HepG2 (cell line): ENCODE measurements around the gene FOSB. TPM values are rescaled to one million over a fixed set of nuclear protein-coding genes. Genes with fewer than 3 reads are reported as not detected.

ENCODE experiments used
- AKAP8 ChIP-seq: sonication (generic); formaldehyde crosslinking; IDR thresholded peaks from 2 replicates; pipeline ENCODE4 v1.5.1; 2020; ENCODE audit warnings: mild to moderate bottlenecking, missing genetic modification reagents
- ARID4A ChIP-seq: sonication (generic); formaldehyde crosslinking; IDR thresholded peaks from 2 replicates; pipeline ENCODE4 v1.5.0; 2020; ENCODE audit warnings: mild to moderate bottlenecking, missing genetic modification reagents, borderline replicate concordance
- ARNT2 ChIP-seq: sonication (generic); formaldehyde crosslinking; IDR thresholded peaks from 2 replicates; pipeline ENCODE4 v1.8.0; 2022; ENCODE audit warnings: mild to moderate bottlenecking, low read depth, missing genetic modification reagents, moderate library complexity
- ATF6 ChIP-seq: sonication (generic); formaldehyde crosslinking; conservative IDR thresholded peaks from 2 replicates; pipeline ENCODE4 v1.4.0; 2020; ENCODE audit warnings: missing genetic modification reagents
- BCLAF1 ChIP-seq: fragments of 450-650 bp; IDR thresholded peaks from 2 replicates; pipeline ENCODE4 v1.6.1; 2017; ENCODE audit warnings: mild to moderate bottlenecking
- BORCS8-MEF2B ChIP-seq: sonication (generic); formaldehyde crosslinking; IDR thresholded peaks from 2 replicates; pipeline ENCODE4 v1.8.0; 2022; ENCODE audit warnings: mild to moderate bottlenecking, missing genetic modification reagents
- BRCA1 ChIP-seq: sonication (generic); formaldehyde crosslinking; IDR thresholded peaks from 2 replicates; pipeline ENCODE4 v1.4.0; 2020; ENCODE audit warnings: missing genetic modification reagents
- DPF2 ChIP-seq: sonication (generic); formaldehyde crosslinking; IDR thresholded peaks from 2 replicates; pipeline ENCODE4 v1.4.0; 2020; ENCODE audit warnings: mild to moderate bottlenecking, low read depth, missing genetic modification reagents, borderline replicate concordance
- ESRRA ChIP-seq: sonication (generic); formaldehyde crosslinking; IDR thresholded peaks from 2 replicates; pipeline ENCODE4 v1.5.1; 2020; ENCODE audit warnings: mild to moderate bottlenecking, low read depth, missing genetic modification reagents
- FOXA3 ChIP-seq: IDR thresholded peaks from 2 replicates; pipeline ENCODE4 v1.6.1; 2016; ENCODE audit warnings: missing genetic modification reagents, missing compliant biosample characterization
- GMEB2 ChIP-seq: IDR thresholded peaks from 2 replicates; pipeline ENCODE4 v1.6.1; 2016; ENCODE audit warnings: missing biosample characterization, missing genetic modification reagents, low read depth
- JUNB ChIP-seq: sonication (generic); formaldehyde crosslinking; IDR thresholded peaks from 2 replicates; pipeline ENCODE4 v1.8.0; 2022; ENCODE audit warnings: missing genetic modification reagents, mild to moderate bottlenecking, borderline replicate concordance
- KLF9 ChIP-seq: IDR thresholded peaks from 2 replicates; pipeline ENCODE4 v1.6.1; 2016; ENCODE audit warnings: low read depth
- PAX8 ChIP-seq: sonication (generic); formaldehyde crosslinking; IDR thresholded peaks from 2 replicates; pipeline ENCODE4 v1.8.0; 2022; ENCODE audit warnings: mild to moderate bottlenecking, missing genetic modification reagents, borderline replicate concordance
- POLR2G ChIP-seq: fragments of 200-400 bp; formaldehyde crosslinking; IDR thresholded peaks from 2 replicates; pipeline ENCODE4 v1.6.1; 2018; ENCODE audit warnings: mild to moderate bottlenecking, low read depth, low read length, moderate library complexity
- ZBTB20 ChIP-seq: sonication (generic); formaldehyde crosslinking; IDR thresholded peaks from 2 replicates; pipeline ENCODE4 v1.8.1; 2023; ENCODE audit warnings: missing genetic modification reagents, low read depth, mild to moderate bottlenecking, borderline replicate concordance
- ZFP41 ChIP-seq: sonication (generic); formaldehyde crosslinking; IDR thresholded peaks from 2 replicates; pipeline ENCODE4 v1.4.0; 2020; ENCODE audit warnings: mild to moderate bottlenecking, missing genetic modification reagents, borderline replicate concordance
- ZNF180 ChIP-seq: sonication (generic); formaldehyde crosslinking; IDR thresholded peaks from 2 replicates; pipeline ENCODE4 v1.4.0; 2020; ENCODE audit warnings: low read depth, missing genetic modification reagents, borderline replicate concordance
- ZNF558 ChIP-seq: sonication (generic); formaldehyde crosslinking; IDR thresholded peaks from 2 replicates; pipeline ENCODE4 v1.9.0; 2022; ENCODE audit warnings: mild to moderate bottlenecking, missing genetic modification reagents, borderline replicate concordance
- polyA plus RNA-seq, 8 experiments: library from polyadenylated mRNA; depleted of rRNA in 3 of 8; stranded (reverse) in 7 of 8; unstranded in 1 of 8; fragments of >200 nt; fragmentation: Illumina TruSeq in 4 of 8; extraction: Trizol in 4 of 8; gene quantifications; 2 replicates each; pipeline versions ENCODE4 v1.2.1 to v1.2.3, GENCODE V29; 2011 to 2016; ENCODE audit warnings: low read depth in 4 of 8, missing spikeins in 1 of 8, mixed read lengths in 1 of 8; ENCODE audit not compliant: insufficient read depth in 1 of 8
- total RNA-seq, 5 experiments: library from RNA; depleted of rRNA; stranded (reverse); fragments of >200 nt; fragmentation: Illumina TruSeq; extraction: Trizol; gene quantifications; 2 replicates each; pipeline ENCODE4 v1.2.3, GENCODE V29; 2016; ENCODE audit warnings: low read depth in 1 of 5

The FOSB gene
- total and polyA plus RNA-seq, 2 of the 13 experiments (the other 11 are each of a cell fraction or from before 2014, with no cell fraction given) = 2.8 to 6.0 TPM

GRCh38 chr19:45514376-45515051 lies 46.7 kb downstream of the FOSB start (continued):
- no peak for TF ChIP-seq ATF6 (CRISPR knock-in tag)
- no peak for TF ChIP-seq ZFP41 (CRISPR knock-in tag)
- no peak; the same call in 1 of the 2 replicates for TF ChIP-seq DPF2
- no peak for TF ChIP-seq BCLAF1
- TF ChIP-seq ZBTB20 (CRISPR knock-in tag) = 0 out of 2 replicates have a peak, but pooled peaks have one; percentile 54
- no peak for TF ChIP-seq ZNF180 (CRISPR knock-in tag)
- TF ChIP-seq GMEB2 (CRISPR knock-in tag) = no peak
- peak; percentile 54; the same call in 1 of the 2 replicates for TF ChIP-seq ARID4A (CRISPR knock-in tag)
- TF ChIP-seq KLF9 = no peak
- TF ChIP-seq ESRRA (CRISPR knock-in tag) = no peak
- TF ChIP-seq ARNT2 (CRISPR knock-in tag) = no peak
- no peak for TF ChIP-seq AKAP8 (CRISPR knock-in tag)
- TF ChIP-seq JUNB (CRISPR knock-in tag) = no peak
- TF ChIP-seq BRCA1 = no peak
- TF ChIP-seq ZNF558 (CRISPR knock-in tag) = no peak
- TF ChIP-seq PAX8 = no peak
- peak; percentile 59 for TF ChIP-seq FOXA3 (CRISPR knock-in tag)
- TF ChIP-seq BORCS8-MEF2B (CRISPR knock-in tag) = peak; percentile 67
- TF ChIP-seq POLR2G = no peak
